H9 (cell line): ENCODE data around the gene KLF18. TPM values are rescaled to one million over a fixed set of nuclear protein-coding genes. Genes with fewer than 3 reads are reported as not detected.

Source experiments
- DNase-seq: peaks from one replicate; pipeline ENCODE4 v3.0.0-alpha.2; 2017
- H2AFZ ChIP-seq: one replicate; pipeline ENCODE4 v1.6.1; 2013; ENCODE audit warnings: mild to moderate bottlenecking, low read length, control low read depth, moderate library complexity
- H2AK5ac ChIP-seq: 2 replicates; pipeline ENCODE4 v1.6.1; 2013; ENCODE audit warnings: low read length, control low read depth, mixed read lengths; ENCODE audit not compliant: insufficient read length
- H2BK120ac ChIP-seq: one replicate; pipeline ENCODE4 v1.6.1; 2013; ENCODE audit warnings: low read depth, mild to moderate bottlenecking, low read length, control low read depth, inconsistent platforms; ENCODE audit not compliant: poor library complexity, severe bottlenecking
- H2BK12ac ChIP-seq: 2 replicates; pipeline ENCODE4 v1.6.1; 2013; ENCODE audit warnings: low read length, control low read depth, mixed read lengths, low read depth; ENCODE audit not compliant: insufficient read length
- H2BK15ac ChIP-seq: 2 replicates; pipeline ENCODE4 v1.6.1; 2013; ENCODE audit warnings: low read depth, low read length, control low read depth
- H2BK20ac ChIP-seq: one replicate; pipeline ENCODE4 v1.6.1; 2013; ENCODE audit warnings: low read depth, mild to moderate bottlenecking, low read length, control low read depth, inconsistent platforms; ENCODE audit not compliant: poor library complexity, severe bottlenecking
- H2BK5ac ChIP-seq: 2 replicates; pipeline ENCODE4 v1.6.1; 2013; ENCODE audit warnings: low read length, control low read depth, mixed read lengths; ENCODE audit not compliant: insufficient read length
- H3K14ac ChIP-seq: 2 replicates; pipeline ENCODE4 v1.6.1; 2013; ENCODE audit warnings: low read length, control low read depth; ENCODE audit not compliant: insufficient read depth
- H3K18ac ChIP-seq: 2 replicates; pipeline ENCODE4 v1.6.1; 2013; ENCODE audit warnings: low read depth, mild to moderate bottlenecking, mixed read lengths, low read length, control low read depth; ENCODE audit not compliant: insufficient read length
- H3K23ac ChIP-seq: 2 replicates; pipeline ENCODE4 v1.6.1; 2013; ENCODE audit warnings: low read length, control low read depth, mixed read lengths, low read depth; ENCODE audit not compliant: insufficient read length
- H3K23me2 ChIP-seq: 2 replicates; pipeline ENCODE4 v1.6.1; 2013; ENCODE audit warnings: low read depth, mild to moderate bottlenecking, mixed read lengths, low read length, control low read depth; ENCODE audit not compliant: insufficient read length, poor library complexity, severe bottlenecking
- H3K27ac ChIP-seq: 2 replicates; pipeline ENCODE4 v1.5.1; 2013; ENCODE audit warnings: low read length, control low read depth, mixed read lengths, low read depth; ENCODE audit not compliant: insufficient read length
- H3K27me3 ChIP-seq: 2 replicates; pipeline ENCODE4 v1.6.1; 2013; ENCODE audit warnings: low read length, control low read depth, inconsistent platforms; ENCODE audit not compliant: insufficient read depth
- H3K4ac ChIP-seq: 2 replicates; pipeline ENCODE4 v1.6.1; 2013; ENCODE audit warnings: low read depth, mild to moderate bottlenecking, control low read depth, inconsistent platforms, low read length, moderate library complexity
- H3K4me1 ChIP-seq: 2 replicates; pipeline ENCODE4 v1.6.1; 2013; ENCODE audit warnings: low read length, control low read depth, inconsistent platforms; ENCODE audit not compliant: insufficient read depth
- H3K4me2 ChIP-seq: 2 replicates; pipeline ENCODE4 v1.6.1; 2013; ENCODE audit warnings: low read length, control low read depth, mixed read lengths; ENCODE audit not compliant: insufficient read length, insufficient read depth
- H3K56ac ChIP-seq: 2 replicates; pipeline ENCODE4 v1.6.1; 2013; ENCODE audit warnings: low read depth, mild to moderate bottlenecking, mixed read lengths, low read length, control low read depth; ENCODE audit not compliant: insufficient read length
- H3K79me1 ChIP-seq: 2 replicates; pipeline ENCODE4 v1.6.1; 2013; ENCODE audit warnings: low read depth, mild to moderate bottlenecking, moderate library complexity, low read length, control low read depth, inconsistent platforms; ENCODE audit not compliant: insufficient read depth, poor library complexity, severe bottlenecking
- H3K79me2 ChIP-seq: 2 replicates; pipeline ENCODE4 v1.6.1; 2013; ENCODE audit warnings: low read length, control low read depth, inconsistent platforms; ENCODE audit not compliant: insufficient read depth
- H3K9ac ChIP-seq: 2 replicates; pipeline ENCODE4 v1.6.1; 2013; ENCODE audit warnings: low read length, control low read depth, mixed read lengths; ENCODE audit not compliant: insufficient read length; ENCODE audit errors: extremely low read depth
- H3K9me3 ChIP-seq: one replicate; pipeline ENCODE4 v1.6.1; 2013; ENCODE audit warnings: low read depth, low read length, inconsistent platforms; ENCODE audit not compliant: control insufficient read depth
- H3T11ph ChIP-seq: one replicate; pipeline ENCODE4 v1.6.1; 2013; ENCODE audit warnings: mild to moderate bottlenecking, low read length, control low read depth, inconsistent platforms
- H4K20me1 ChIP-seq: one replicate; pipeline ENCODE4 v1.6.1; 2013; ENCODE audit not compliant: control insufficient read depth, insufficient read length, insufficient read depth
- H4K5ac ChIP-seq: 2 replicates; pipeline ENCODE4 v1.6.1; 2013; ENCODE audit warnings: low read depth, mild to moderate bottlenecking, mixed read lengths, low read length, control low read depth; ENCODE audit not compliant: insufficient read length
- H4K8ac ChIP-seq: replicated peaks from 2 replicates; pipeline ENCODE4 v1.6.1; 2013; ENCODE audit warnings: low read length, control low read depth, mixed read lengths, low read depth; ENCODE audit not compliant: insufficient read length
- H4K91ac ChIP-seq: 2 replicates; pipeline ENCODE4 v1.6.1; 2013; ENCODE audit warnings: low read depth, mild to moderate bottlenecking, moderate library complexity, mixed read lengths, low read length, control low read depth; ENCODE audit not compliant: insufficient read length
- H3K27ac Mint-ChIP-seq, 3 experiments: 2 replicates in 2 of 3; 3 replicates in 1 of 3; pipeline ENCODE4 v1.8.0; 2020 to 2021; ENCODE audit warnings: mixed read lengths in 3 of 3, mild to moderate bottlenecking in 1 of 3, moderate library complexity in 1 of 3
- H3K27me3 Mint-ChIP-seq: 2 replicates; pipeline ENCODE4 v1.8.0; 2021; ENCODE audit warnings: low read depth, mild to moderate bottlenecking, moderate library complexity, mixed read lengths
- H3K36me3 Mint-ChIP-seq, 3 experiments: 2 replicates in 2 of 3; 3 replicates in 1 of 3; pipeline ENCODE4 v1.8.0; 2020 to 2021; ENCODE audit warnings: low read depth in 3 of 3, mixed read lengths in 3 of 3; ENCODE audit not compliant: insufficient read depth in 1 of 3
- H3K4me1 Mint-ChIP-seq, 2 experiments: 2 replicates each; pipeline ENCODE4 v1.8.0; 2020; ENCODE audit warnings: mixed read lengths in 2 of 2
- H3K4me3 Mint-ChIP-seq, 2 experiments: 2 replicates in 1 of 2; 3 replicates in 1 of 2; pipeline ENCODE4 v1.8.0; 2020 to 2021; ENCODE audit warnings: mild to moderate bottlenecking in 2 of 2, mixed read lengths in 2 of 2, moderate library complexity in 1 of 2
- H3K9me3 Mint-ChIP-seq, 2 experiments: 2 replicates in 1 of 2; 3 replicates in 1 of 2; pipeline ENCODE4 v1.8.0; 2020; ENCODE audit warnings: mild to moderate bottlenecking in 2 of 2, mixed read lengths in 2 of 2, moderate library complexity in 1 of 2
- WGBS: extraction: QIAGEN DNeasy Blood & Tissue Kit; methylation state at CpG from one replicate; pipeline ENCODE4 v1.1.7; 2013; ENCODE audit warnings: missing lambda C conversion rate, low lambda C conversion rate, mixed read lengths; ENCODE audit not compliant: insufficient read length; ENCODE audit errors: extremely low coverage; 5-methylcytosine and 5-hydroxymethylcytosine counted together
- total RNA-seq: library from RNA; stranded (reverse); gene quantifications from 2 replicates; pipeline ENCODE4 v1.2.1, GENCODE V29; 2021
- TF ChIP-seq, protein P1 (sequence below): fragments of 200-600 bp; sonication (generic); conservative IDR thresholded peaks from 3 replicates; pipeline ENCODE4 v1.8.0; 2021; ENCODE audit warnings: antibody characterized with exemption, mild to moderate bottlenecking

The KLF18 gene
- total RNA-seq, 1 experiment from 2014 or later: 0.07 TPM

DNA sequence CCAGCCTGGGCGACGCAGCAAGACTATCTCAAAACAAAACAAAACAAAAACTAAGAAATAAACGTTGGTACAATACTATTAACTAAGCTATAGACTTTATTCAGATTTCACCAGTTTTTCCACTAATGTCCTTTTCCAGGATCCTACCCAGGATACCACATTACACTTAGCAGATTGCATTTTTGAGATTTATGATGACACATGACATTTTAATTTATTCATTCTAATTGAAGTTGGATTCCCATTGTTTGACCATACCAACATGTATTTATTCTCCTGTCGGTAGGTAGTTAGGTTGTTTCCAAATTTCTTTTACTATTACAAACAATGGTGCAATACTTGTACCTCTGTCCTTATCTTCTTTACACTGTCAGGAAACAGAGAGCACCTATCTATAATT lies 29.6 kb downstream of the KLF18 start:
- Mint-ChIP-seq H3K4me1 (peaks cover 16% of the 10 kb centered on the region in 2 experiments), H3K4me3 (no peak overlapping the region), H3K27me3 (peaks cover 2% of the 10 kb centered on the region), H3K27ac (no peak overlapping the region), H3K9me3 (no peaks in the 10 kb centered on the region), H3K36me3 (no peaks in the 10 kb centered on the region)
- H2AFZ ChIP-seq: no peak overlapping the region
- no peaks in the 10 kb centered on the region for H3K79me1 ChIP-seq
- H2AK5ac ChIP-seq: no peak overlapping the region
- H3K14ac ChIP-seq: no peak overlapping the region
- no peak overlapping the region for H3K4me2 ChIP-seq
- WGBS: no CpG with 5 or more reads among the region's 4 CpGs
- no peak overlapping the region for H4K5ac ChIP-seq
- H2BK12ac ChIP-seq: no peak overlapping the region
- no peaks in the 10 kb centered on the region for H3K79me2 ChIP-seq
- no peaks in the 10 kb centered on the region for H3K4me1 ChIP-seq
- TF ChIP-seq, protein P1, sequence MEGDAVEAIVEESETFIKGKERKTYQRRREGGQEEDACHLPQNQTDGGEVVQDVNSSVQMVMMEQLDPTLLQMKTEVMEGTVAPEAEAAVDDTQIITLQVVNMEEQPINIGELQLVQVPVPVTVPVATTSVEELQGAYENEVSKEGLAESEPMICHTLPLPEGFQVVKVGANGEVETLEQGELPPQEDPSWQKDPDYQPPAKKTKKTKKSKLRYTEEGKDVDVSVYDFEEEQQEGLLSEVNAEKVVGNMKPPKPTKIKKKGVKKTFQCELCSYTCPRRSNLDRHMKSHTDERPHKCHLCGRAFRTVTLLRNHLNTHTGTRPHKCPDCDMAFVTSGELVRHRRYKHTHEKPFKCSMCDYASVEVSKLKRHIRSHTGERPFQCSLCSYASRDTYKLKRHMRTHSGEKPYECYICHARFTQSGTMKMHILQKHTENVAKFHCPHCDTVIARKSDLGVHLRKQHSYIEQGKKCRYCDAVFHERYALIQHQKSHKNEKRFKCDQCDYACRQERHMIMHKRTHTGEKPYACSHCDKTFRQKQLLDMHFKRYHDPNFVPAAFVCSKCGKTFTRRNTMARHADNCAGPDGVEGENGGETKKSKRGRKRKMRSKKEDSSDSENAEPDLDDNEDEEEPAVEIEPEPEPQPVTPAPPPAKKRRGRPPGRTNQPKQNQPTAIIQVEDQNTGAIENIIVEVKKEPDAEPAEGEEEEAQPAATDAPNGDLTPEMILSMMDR: no peak
- no peak overlapping the region for H3K4ac ChIP-seq
- H3K9ac ChIP-seq: no peak overlapping the region
- H3K9me3 ChIP-seq: no peaks in the 10 kb centered on the region
- no peak overlapping the region for H3K18ac ChIP-seq
- DNase-seq: no peak
- no peaks in the 10 kb centered on the region for H3K23me2 ChIP-seq
- H4K8ac ChIP-seq: no peak overlapping the region
- no peak overlapping the region for H4K91ac ChIP-seq
- H2BK15ac ChIP-seq: no peak overlapping the region
- H3K27me3 ChIP-seq: no peaks in the 10 kb centered on the region
- no peak overlapping the region for H2BK5ac ChIP-seq
- no peak overlapping the region for H3K23ac ChIP-seq
- H4K20me1 ChIP-seq: no peaks in the 10 kb centered on the region
- H3T11ph ChIP-seq: no peak overlapping the region
- no peak overlapping the region for H2BK20ac ChIP-seq
- no peak overlapping the region for H3K27ac ChIP-seq
- H2BK120ac ChIP-seq: no peak overlapping the region
- H3K56ac ChIP-seq: no peak overlapping the region
